Astrocyte of the spinal cord (primary cell): Measurements from ENCODE around the gene TTLL12.

Experiments
- DNase-seq: peaks from one replicate; pipeline ENCODE4 v3.0.0; 2011; ENCODE audit warnings: low read depth, low spot score
- H3K4me3 ChIP-seq: 2 replicates; pipeline ENCODE4 v1.5.1; 2011; ENCODE audit warnings: low read depth, mild to moderate bottlenecking, low read length, moderate library complexity
- CTCF ChIP-seq: IDR thresholded peaks from 2 replicates; pipeline ENCODE4 v1.5.1; 2012; ENCODE audit warnings: low read depth, mild to moderate bottlenecking, low read length, inconsistent platforms
- in situ Hi-C: cut with HindIII; loops from 2 replicates; pipeline ENCODE4 v1.10.0; 2017; ENCODE audit warnings: low sequenced_read_pairs

The TTLL12 gene

GRCh38 chr22:43133401-43133800 is 53.5 kb downstream of the TTLL12 start:
- no peak for TF ChIP-seq CTCF
- in situ Hi-C loops = no loop called here
- no peak overlapping the region for H3K4me3 ChIP-seq
- no peak for DNase-seq

DNA sequence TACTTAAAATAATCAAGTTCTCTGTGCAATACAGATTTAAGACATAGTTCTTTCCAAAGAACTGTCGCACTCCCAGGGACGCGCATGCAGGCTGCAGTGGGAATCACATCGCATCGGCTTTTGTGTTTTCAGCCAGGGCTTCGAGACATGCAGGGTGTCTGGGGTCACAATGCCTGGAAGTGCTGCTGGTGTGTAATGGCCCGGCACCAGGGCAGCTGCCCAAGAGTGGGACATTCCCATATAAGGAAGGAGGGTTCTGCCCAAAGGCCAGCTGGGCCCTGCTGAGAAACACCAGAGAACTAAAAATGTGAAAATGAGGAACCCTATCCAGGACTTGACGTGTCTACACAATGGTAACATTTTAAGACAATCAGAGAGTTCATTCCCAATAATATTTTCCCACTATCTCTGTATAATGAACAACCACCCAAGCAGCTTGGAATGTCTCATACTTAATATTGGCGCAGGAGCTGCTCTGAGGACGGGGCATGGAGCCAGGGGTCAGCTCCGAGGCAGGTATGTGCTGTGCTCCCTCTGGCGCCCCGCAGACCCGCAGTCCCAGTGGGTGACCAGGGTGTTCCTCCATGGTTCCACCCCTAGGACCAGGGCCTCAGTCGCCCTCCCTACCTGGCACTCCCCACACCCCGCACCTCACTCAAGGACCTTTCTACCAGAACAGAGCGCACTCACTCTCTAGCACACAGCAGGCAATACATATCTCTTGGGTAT is 55.0 kb downstream of the TTLL12 start:
- TF ChIP-seq CTCF = no peak
- no peak for DNase-seq
- in situ Hi-C loops = no loop called here
- no peak overlapping the region for H3K4me3 ChIP-seq

GRCh38 chr22:43129426-43130425 is 57.2 kb downstream of the TTLL12 start:
- DNase-seq = no peak
- H3K4me3 ChIP-seq = no peak overlapping the region
- TF ChIP-seq CTCF = no peak
- in situ Hi-C loops = no loop called here

DNA sequence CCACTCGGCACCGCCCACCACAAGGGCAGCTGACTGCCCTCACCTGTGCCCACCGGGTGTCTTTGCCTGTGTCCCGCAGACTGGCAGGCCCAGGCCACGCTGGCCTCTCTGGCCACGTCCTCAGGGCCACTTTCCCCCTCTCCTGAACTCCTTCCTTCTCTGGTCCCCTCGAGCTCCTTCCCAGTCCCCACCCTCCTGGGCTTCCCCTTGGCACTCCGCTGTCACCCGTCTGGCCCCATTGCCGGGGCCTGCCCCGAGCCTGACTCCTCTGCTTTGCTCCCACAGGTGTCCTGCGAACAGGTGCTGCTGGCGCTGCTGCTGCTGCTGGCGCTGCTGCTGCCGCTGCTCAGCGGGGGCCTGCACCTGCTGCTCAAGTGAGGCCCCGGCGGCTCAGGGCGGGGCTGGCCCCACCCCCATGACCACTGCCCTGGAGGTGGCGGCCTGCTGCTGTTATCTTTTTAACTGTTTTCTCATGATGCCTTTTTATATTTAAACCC is 58.0 kb downstream of the TTLL12 start:
- H3K4me3 ChIP-seq = no peak overlapping the region
- TF ChIP-seq CTCF = no peak
- in situ Hi-C loops = no loop called here
- DNase-seq = no peak

GRCh38 chr22:43128116-43128515 is 58.8 kb downstream of the TTLL12 start:
- no peak overlapping the region for H3K4me3 ChIP-seq
- TF ChIP-seq CTCF = no peak
- in situ Hi-C loops = no loop called here
- no peak for DNase-seq

GRCh38 chr22:43127166-43127908 is 59.6 kb downstream of the TTLL12 start:
- DNase-seq = no peak
- H3K4me3 ChIP-seq = no peak overlapping the region
- no peak for TF ChIP-seq CTCF
- in situ Hi-C loops = no loop called here
